Caco-2 (cell line): ENCODE results near the gene VAT1L. TPM values are rescaled to one million over a fixed set of nuclear protein-coding genes. Genes with fewer than 3 reads are reported as not detected.

Source experiments
- BruUV-seq: library from RNA; stranded (reverse); fragments of 400-500 nt; replicated peaks from 2 replicates; lab custom pipeline; 2021; lab: Mats Ljungman, UMichigan
- CTCF ChIA-PET: fragments of 300-600 bp; sonication (Branson Sonifier 250); formaldehyde crosslinking; loops from one replicate; lab custom pipeline; 2022; ENCODE audit warnings: antibody characterized with exemption; lab: Charles Lee
- POLR2A ChIA-PET: fragments of 300-600 bp; sonication (Branson Sonifier 250); formaldehyde crosslinking; loops from one replicate; lab custom pipeline; 2022; ENCODE audit warnings: antibody characterized with exemption; lab: Charles Lee
- DNase-seq, 2 experiments: peaks; one replicate each; pipeline versions ENCODE4 v3.0.0 to v3.0.0-alpha.2; 2020 to 2022
- H3K27me3 ChIP-seq: replicated peaks from 2 replicates; pipeline ENCODE4 v1.6.0; 2011; ENCODE audit warnings: low read length; ENCODE audit not compliant: control insufficient read depth, insufficient read depth
- H3K36me3 ChIP-seq: 2 replicates; pipeline ENCODE4 v1.5.1; 2011; ENCODE audit warnings: low read length; ENCODE audit not compliant: control insufficient read depth, insufficient read depth
- H3K4me1 ChIP-seq: fragments of 250-450 bp; sonication (Bioruptor Pico); 2 replicates; pipeline ENCODE4 v1.5.1; 2020; ENCODE audit warnings: mild to moderate bottlenecking
- H3K4me3 ChIP-seq: 2 replicates; pipeline ENCODE4 v1.5.1; 2011; ENCODE audit warnings: low read depth, mild to moderate bottlenecking, control low read depth, low read length
- H3K9me3 ChIP-seq: fragments of 250-450 bp; sonication (Bioruptor Pico); 2 replicates; pipeline ENCODE4 v1.5.1; 2020; ENCODE audit warnings: mild to moderate bottlenecking, moderate library complexity
- H3K27ac Mint-ChIP-seq: one replicate; pipeline ENCODE4 v1.8.0; 2022; ENCODE audit warnings: mixed read lengths; ENCODE audit not compliant: unreplicated experiment
- H3K27me3 Mint-ChIP-seq: one replicate; pipeline ENCODE4 v1.8.0; 2022; ENCODE audit warnings: mixed read lengths; ENCODE audit not compliant: insufficient read depth, unreplicated experiment
- H3K36me3 Mint-ChIP-seq: one replicate; pipeline ENCODE4 v1.8.0; 2022; ENCODE audit warnings: mild to moderate bottlenecking, mixed read lengths; ENCODE audit not compliant: insufficient read depth, unreplicated experiment
- H3K4me1 Mint-ChIP-seq: one replicate; pipeline ENCODE4 v1.8.0; 2022; ENCODE audit warnings: low read depth, mixed read lengths; ENCODE audit not compliant: unreplicated experiment
- H3K4me3 Mint-ChIP-seq: one replicate; pipeline ENCODE4 v1.8.0; 2022; ENCODE audit warnings: mild to moderate bottlenecking, moderate library complexity, mixed read lengths; ENCODE audit not compliant: unreplicated experiment
- H3K9me3 Mint-ChIP-seq: one replicate; pipeline ENCODE4 v1.8.0; 2022; ENCODE audit warnings: mixed read lengths; ENCODE audit not compliant: unreplicated experiment
- intact Hi-C: fragments of 100-400 bp; cut with micrococcal nuclease; formaldehyde crosslinking; loops from one replicate; pipeline ENCODE4 v1.10.0; 2022; ENCODE audit not compliant: unreplicated experiment
- total RNA-seq: library from RNA; stranded (reverse); gene quantifications from 2 replicates; pipeline ENCODE4 v1.2.3, GENCODE V29; 2022
- TF ChIP-seq, protein P1 (sequence below), 2 experiments: fragments of 200-600 bp in 1 of 2; IDR thresholded peaks; 1 replicate in 1 of 2; 2 replicates in 1 of 2; pipeline versions ENCODE4 v1.5.1 to v1.8.0; 2011 to 2022; ENCODE audit warnings: antibody characterized with exemption in 1 of 2, control low read depth in 1 of 2, inconsistent platforms in 1 of 2, low read depth in 1 of 2, low read length in 1 of 2, mild to moderate bottlenecking in 1 of 2, moderate library complexity in 1 of 2; ENCODE audit not compliant: insufficient read depth in 1 of 2, severe bottlenecking in 1 of 2, unreplicated experiment in 1 of 2

VAT1L gene
- total RNA-seq, 1 experiment from 2014 or later: not detected

DNA sequence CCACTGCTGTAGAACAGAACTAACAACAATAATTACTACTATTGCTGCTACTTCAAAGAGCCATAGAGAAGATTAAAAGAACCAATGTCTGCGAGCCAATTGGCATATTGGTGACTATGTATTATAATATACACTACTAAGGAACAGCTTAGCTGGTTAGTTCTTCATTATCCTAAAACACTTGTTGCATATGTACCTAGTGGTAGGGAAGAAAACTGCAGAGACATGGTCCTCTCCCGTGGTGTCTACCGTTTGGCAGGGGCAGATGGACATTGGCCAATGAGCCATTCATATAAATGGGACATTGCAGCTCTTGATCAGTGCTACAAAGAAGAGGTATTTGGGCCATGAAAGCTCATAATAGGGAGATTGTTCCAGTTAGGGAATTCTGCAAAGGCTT lies 187.6 kb downstream of the VAT1L start:
- H3K27me3 Mint-ChIP-seq: peaks cover 17% of the 10 kb centered on the region
- BruUV-seq: no TSS peak
- no peaks in the 10 kb centered on the region for H3K9me3 Mint-ChIP-seq
- H3K36me3 Mint-ChIP-seq: no peaks in the 10 kb centered on the region
- H3K4me3 Mint-ChIP-seq: no peak overlapping the region
- Histone ChIP-seq H3K27me3 (no peaks in the 10 kb centered on the region), H3K9me3 (no peaks in the 10 kb centered on the region), H3K36me3 (no peaks in the 10 kb centered on the region), H3K4me3 (no peak overlapping the region), H3K4me1 (no peaks in the 10 kb centered on the region; the same call in 1 of the 2 replicates)
- H3K4me1 Mint-ChIP-seq: no peaks in the 10 kb centered on the region
- no peak overlapping the region for H3K27ac Mint-ChIP-seq
- CTCF ChIA-PET: no interaction called here
- intact Hi-C loops: no loop called here
- POLR2A ChIA-PET: no interaction called here
- TF ChIP-seq, protein P1, sequence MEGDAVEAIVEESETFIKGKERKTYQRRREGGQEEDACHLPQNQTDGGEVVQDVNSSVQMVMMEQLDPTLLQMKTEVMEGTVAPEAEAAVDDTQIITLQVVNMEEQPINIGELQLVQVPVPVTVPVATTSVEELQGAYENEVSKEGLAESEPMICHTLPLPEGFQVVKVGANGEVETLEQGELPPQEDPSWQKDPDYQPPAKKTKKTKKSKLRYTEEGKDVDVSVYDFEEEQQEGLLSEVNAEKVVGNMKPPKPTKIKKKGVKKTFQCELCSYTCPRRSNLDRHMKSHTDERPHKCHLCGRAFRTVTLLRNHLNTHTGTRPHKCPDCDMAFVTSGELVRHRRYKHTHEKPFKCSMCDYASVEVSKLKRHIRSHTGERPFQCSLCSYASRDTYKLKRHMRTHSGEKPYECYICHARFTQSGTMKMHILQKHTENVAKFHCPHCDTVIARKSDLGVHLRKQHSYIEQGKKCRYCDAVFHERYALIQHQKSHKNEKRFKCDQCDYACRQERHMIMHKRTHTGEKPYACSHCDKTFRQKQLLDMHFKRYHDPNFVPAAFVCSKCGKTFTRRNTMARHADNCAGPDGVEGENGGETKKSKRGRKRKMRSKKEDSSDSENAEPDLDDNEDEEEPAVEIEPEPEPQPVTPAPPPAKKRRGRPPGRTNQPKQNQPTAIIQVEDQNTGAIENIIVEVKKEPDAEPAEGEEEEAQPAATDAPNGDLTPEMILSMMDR (IDR thresholded peaks at IDR 0.05; ENCODE audit: insufficient read depth in 1 of 2, low read depth in 1 of 2, low read length in 1 of 2, severe bottlenecking in 1 of 2, unreplicated experiment in 1 of 2): no peak
- no peak for DNase-seq

DNA sequence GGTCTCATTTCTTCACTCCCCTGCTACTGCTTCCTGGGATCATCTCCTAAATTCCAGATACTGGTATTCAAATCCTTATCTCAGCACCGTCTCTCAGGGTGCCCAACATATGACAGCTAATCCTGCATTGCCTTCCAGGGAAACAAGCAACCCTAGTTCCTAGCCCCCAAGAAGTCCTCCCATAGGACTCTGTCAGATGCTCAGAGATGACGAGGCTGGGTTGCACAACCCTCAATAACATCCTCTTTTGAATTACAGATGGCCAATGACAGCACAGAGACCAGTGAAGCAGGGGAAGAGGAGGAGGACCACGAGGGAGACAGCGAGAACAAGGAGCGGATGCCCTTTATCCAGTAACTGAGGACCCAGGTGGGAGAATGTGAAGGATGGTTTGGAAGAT lies 189.0 kb downstream of the VAT1L start:
- no peaks in the 10 kb centered on the region for H3K9me3 ChIP-seq
- BruUV-seq: no TSS peak
- peaks cover 17% of the 10 kb centered on the region for H3K27me3 Mint-ChIP-seq
- H3K36me3 ChIP-seq: no peaks in the 10 kb centered on the region
- intact Hi-C loops: no loop called here
- no peak overlapping the region for H3K4me3 Mint-ChIP-seq
- H3K36me3 Mint-ChIP-seq: no peaks in the 10 kb centered on the region
- CTCF ChIA-PET: no interaction called here
- DNase-seq: no peak
- TF ChIP-seq, protein P1 (IDR thresholded peaks at IDR 0.05; ENCODE audit: insufficient read depth in 1 of 2, low read depth in 1 of 2, low read length in 1 of 2, severe bottlenecking in 1 of 2, unreplicated experiment in 1 of 2): no peak
- no peaks in the 10 kb centered on the region for H3K4me1 ChIP-seq
- no peak overlapping the region for H3K27ac Mint-ChIP-seq
- H3K9me3 Mint-ChIP-seq: no peaks in the 10 kb centered on the region
- no peak overlapping the region for H3K4me3 ChIP-seq
- no peaks in the 10 kb centered on the region for H3K4me1 Mint-ChIP-seq
- POLR2A ChIA-PET: no interaction called here
- H3K27me3 ChIP-seq: no peaks in the 10 kb centered on the region

DNA sequence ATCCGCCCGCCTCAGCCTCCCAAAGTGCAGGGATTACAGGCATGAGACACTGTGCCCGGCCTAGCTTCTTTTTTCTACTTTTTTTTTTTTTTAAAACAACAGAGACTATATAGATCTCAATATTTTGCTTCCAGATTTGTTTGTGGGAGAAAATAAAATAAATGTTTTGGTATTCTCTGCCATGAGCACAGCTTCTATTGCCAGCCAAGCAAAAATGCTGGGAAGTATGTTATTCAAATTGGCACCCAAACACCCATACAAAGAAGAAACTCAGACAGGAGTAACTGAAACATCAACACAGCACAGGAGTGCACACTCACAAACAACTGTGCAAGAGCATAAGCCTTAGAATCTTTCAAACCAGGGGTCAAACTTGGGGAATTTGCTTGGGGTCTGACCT lies 196.7 kb downstream of the VAT1L start:
- H3K27ac Mint-ChIP-seq: no peak overlapping the region
- H3K27me3 Mint-ChIP-seq: peaks cover 17% of the 10 kb centered on the region
- Histone ChIP-seq H3K4me3 (no peak overlapping the region), H3K36me3 (no peaks in the 10 kb centered on the region), H3K9me3 (no peaks in the 10 kb centered on the region), H3K27me3 (no peaks in the 10 kb centered on the region), H3K4me1 (no peaks in the 10 kb centered on the region)
- no peaks in the 10 kb centered on the region for H3K4me1 Mint-ChIP-seq
- no peaks in the 10 kb centered on the region for H3K9me3 Mint-ChIP-seq
- no peak overlapping the region for H3K4me3 Mint-ChIP-seq
- intact Hi-C loops: no loop called here
- ChIA-PET CTCF (interaction anchor here (1.5 kb wide), 1 partner anchor 18 kb away, joined by 4 read pairs; no protein-coding TSS in a partner anchor), POLR2A (no interaction called here)
- TF ChIP-seq, protein P1 (IDR thresholded peaks at IDR 0.05; ENCODE audit: insufficient read depth in 1 of 2, low read depth in 1 of 2, low read length in 1 of 2, severe bottlenecking in 1 of 2, unreplicated experiment in 1 of 2): no peak
- DNase-seq: no peak
- H3K36me3 Mint-ChIP-seq: no peaks in the 10 kb centered on the region
- no TSS peak for BruUV-seq
